Hepatocyte (in vitro differentiated cells): ENCODE data around the gene ZNRF1. TPM values are rescaled to one million over a fixed set of nuclear protein-coding genes. Genes with fewer than 3 reads are reported as not detected.
A peak's percentile ranks its signal among the peaks of the same experiment; 100 is the strongest.
"Not testable (repeated sequence)": the region's sequence is repeated elsewhere in the genome, so short reads cannot be mapped to it uniquely, and the experiment has no call there.

Experiments used
- DNase-seq: peaks from one replicate; pipeline ENCODE4 v3.0.0-alpha.2; 2016; ENCODE audit warnings: low spot score
- H2AFZ ChIP-seq: fragments of 200-600 bp; sonication (generic); 2 replicates; pipeline ENCODE4 v1.6.0; 2016; ENCODE audit warnings: antibody characterized with exemption, mild to moderate bottlenecking
- H3K27ac ChIP-seq: fragments of 200-600 bp; sonication (generic); 2 replicates; pipeline ENCODE4 v1.5.1; 2016; ENCODE audit warnings: mild to moderate bottlenecking
- H3K27me3 ChIP-seq: fragments of 200-600 bp; sonication (generic); 2 replicates; pipeline ENCODE4 v1.6.1; 2016
- H3K36me3 ChIP-seq: fragments of 200-600 bp; sonication (generic); replicated peaks from 2 replicates; pipeline ENCODE4 v1.5.1; 2016; ENCODE audit warnings: low read depth; ENCODE audit not compliant: insufficient read depth
- H3K4me1 ChIP-seq: fragments of 200-600 bp; sonication (generic); 2 replicates; pipeline ENCODE4 v1.5.1; 2016; ENCODE audit warnings: mild to moderate bottlenecking, moderate library complexity; ENCODE audit not compliant: insufficient read depth
- H3K4me2 ChIP-seq: fragments of 200-600 bp; sonication (generic); 2 replicates; pipeline ENCODE4 v1.6.0; 2016
- H3K4me3 ChIP-seq: fragments of 200-600 bp; sonication (generic); 2 replicates; pipeline ENCODE4 v1.5.1; 2016; ENCODE audit warnings: mild to moderate bottlenecking
- H3K79me2 ChIP-seq: fragments of 200-600 bp; sonication (generic); 2 replicates; pipeline ENCODE4 v1.6.0; 2017; ENCODE audit warnings: mild to moderate bottlenecking
- H3K9me2 ChIP-seq: fragments of 200-600 bp; sonication (generic); replicated peaks from 2 replicates; pipeline ENCODE4 v1.6.0; 2017; ENCODE audit warnings: mild to moderate bottlenecking; ENCODE audit not compliant: insufficient read depth
- H3K9me3 ChIP-seq: fragments of 200-600 bp; sonication (generic); 2 replicates; pipeline ENCODE4 v1.5.1; 2016; ENCODE audit warnings: low read depth, mild to moderate bottlenecking
- H4K20me1 ChIP-seq: fragments of 200-600 bp; sonication (generic); 2 replicates; pipeline ENCODE4 v1.6.0; 2016; ENCODE audit warnings: mild to moderate bottlenecking; ENCODE audit not compliant: insufficient read depth, poor library complexity, severe bottlenecking
- CTCF ChIP-seq: fragments of 200-600 bp; sonication (generic); IDR thresholded peaks from 2 replicates; pipeline ENCODE4 v1.5.1; 2016; ENCODE audit warnings: antibody characterized with exemption, mild to moderate bottlenecking; ENCODE audit not compliant: poor library complexity
- EZH2 ChIP-seq: fragments of 200-600 bp; sonication (generic); IDR thresholded peaks from 2 replicates; pipeline ENCODE4 v1.6.1; 2016; ENCODE audit warnings: antibody characterized with exemption, mild to moderate bottlenecking, borderline replicate concordance
- EZH2phosphoT487 ChIP-seq: fragments of 200-600 bp; sonication (generic); IDR thresholded peaks from one replicate; pipeline ENCODE4 v1.6.1; 2018; ENCODE audit warnings: antibody characterized with exemption, mild to moderate bottlenecking, low read depth, moderate library complexity; ENCODE audit not compliant: unreplicated experiment, severe bottlenecking
- WGBS: methylation state at CpG from one replicate; pipeline ENCODE4 v1.1.6; 2016; ENCODE audit warnings: low lambda C conversion rate; ENCODE audit errors: missing lambda C conversion rate; 5-methylcytosine and 5-hydroxymethylcytosine counted together
- polyA plus RNA-seq: library from polyadenylated mRNA; unstranded; fragments of >200 nt; fragmentation: Nextera tagmentation; extraction: Ambion mirVana; gene quantifications from 2 replicates; pipeline ENCODE4 v1.2.1, GENCODE V29; 2016
- total RNA-seq: library from RNA; depleted of rRNA; stranded (reverse); fragments of >200 nt; gene quantifications from 2 replicates; pipeline ENCODE4 v1.2.3, GENCODE V29; 2014

Gene ZNRF1
- total and polyA plus RNA-seq, 2 experiments from 2014 or later = 23.0 to 46.5 TPM

GRCh38 chr16:75011634-75012307 is 12.9 kb downstream of the ZNRF1 start:
- no peak overlapping the region for H3K4me3 ChIP-seq
- peaks cover 36% of the 10 kb centered on the region for H4K20me1 ChIP-seq
- peaks cover 7% of the 10 kb centered on the region for H3K4me1 ChIP-seq
- peak; percentile 35 for DNase-seq
- no peak for TF ChIP-seq CTCF
- TF ChIP-seq EZH2phosphoT487 = no peak
- TF ChIP-seq EZH2 = no peak
- peak overlapping the region; percentile 55 for H3K27ac ChIP-seq
- H3K9me2 ChIP-seq = no peaks in the 10 kb centered on the region
- no peaks in the 10 kb centered on the region for H3K9me3 ChIP-seq
- H3K36me3 ChIP-seq = no peaks in the 10 kb centered on the region
- peaks cover 100% of the 10 kb centered on the region for H3K79me2 ChIP-seq
- H3K4me2 ChIP-seq = peak overlapping the region; percentile 9
- WGBS = 65% methylated on average over 3 of the region's 3 CpGs
- no peak overlapping the region for H2AFZ ChIP-seq
- no peaks in the 10 kb centered on the region for H3K27me3 ChIP-seq

GRCh38 chr16:75012380-75013081 is 13.7 kb downstream of the ZNRF1 start:
- Histone ChIP-seq H3K27me3 (no peaks in the 10 kb centered on the region), H2AFZ (no peak overlapping the region), H3K4me2 (peak overlapping the region; percentile 9), H3K4me1 (peaks cover 7% of the 10 kb centered on the region), H3K9me3 (no peaks in the 10 kb centered on the region), H3K79me2 (peaks cover 100% of the 10 kb centered on the region), H4K20me1 (peaks cover 29% of the 10 kb centered on the region), H3K9me2 (no peaks in the 10 kb centered on the region), H3K36me3 (no peaks in the 10 kb centered on the region), H3K27ac (peak overlapping the region; percentile 55), H3K4me3 (no peak overlapping the region)
- 76% methylated on average over 8 of the region's 8 CpGs for WGBS
- no peak for DNase-seq
- no peak for TF ChIP-seq CTCF
- no peak for TF ChIP-seq EZH2
- TF ChIP-seq EZH2phosphoT487 = no peak

GRCh38 chr16:75013123-75013522 is 14.3 kb downstream of the ZNRF1 start:
- 97% methylated on average over 6 of the region's 6 CpGs for WGBS
- not testable (repeated sequence) for H3K9me2 ChIP-seq, H3K27me3 ChIP-seq, H3K4me3 ChIP-seq, H3K36me3 ChIP-seq, H2AFZ ChIP-seq, DNase-seq, H3K4me2 ChIP-seq, H3K9me3 ChIP-seq, H3K4me1 ChIP-seq, H3K27ac ChIP-seq
- Histone ChIP-seq H4K20me1 (peaks cover 24% of the 10 kb centered on the region), H3K79me2 (peaks cover 100% of the 10 kb centered on the region)

- no peak overlapping the region for H3K4me2 ChIP-seq
- no peak overlapping the region for H3K4me3 ChIP-seq
- H3K27me3 ChIP-seq = no peaks in the 10 kb centered on the region
- H2AFZ ChIP-seq = no peak overlapping the region
- H3K9me2 ChIP-seq = no peaks in the 10 kb centered on the region
- peaks cover 20% of the 10 kb centered on the region for H4K20me1 ChIP-seq
- H3K27ac ChIP-seq = no peak overlapping the region
- peaks cover 7% of the 10 kb centered on the region for H3K4me1 ChIP-seq
- 99% methylated on average over 2 of the region's 2 CpGs for WGBS
- TF ChIP-seq CTCF (no peak), EZH2phosphoT487 (no peak), EZH2 (no peak)
- no peak for DNase-seq
- no peaks in the 10 kb centered on the region for H3K9me3 ChIP-seq
- peaks cover 100% of the 10 kb centered on the region for H3K79me2 ChIP-seq
- H3K36me3 ChIP-seq = no peaks in the 10 kb centered on the region
Observed at GRCh38 chr16:75014318-75014717, 15.5 kb downstream of the ZNRF1 start.

GRCh38 chr16:75016451-75017081 is 17.7 kb downstream of the ZNRF1 start:
- DNase-seq, H3K9me2 ChIP-seq, H3K4me3 ChIP-seq, H3K4me1 ChIP-seq, H2AFZ ChIP-seq, H3K27ac ChIP-seq, H3K27me3 ChIP-seq, H3K36me3 ChIP-seq, H3K4me2 ChIP-seq: not testable (repeated sequence)
- Histone ChIP-seq H4K20me1 (peaks cover 17% of the 10 kb centered on the region), H3K79me2 (peaks cover 100% of the 10 kb centered on the region), H3K9me3 (peaks cover 10% of the 10 kb centered on the region)
- WGBS = 91% methylated on average over 12 of the region's 12 CpGs
